NCI-H1694 treated with DMSO at 0.1 percent for 48 hours (cell line): ENCODE results near the gene TLL2.

ENCODE experiments used
- DNase-seq: peaks from one replicate; lab custom pipeline; 2025; lab: John Stamatoyannopoulos, UW

TLL2 gene

DNA sequence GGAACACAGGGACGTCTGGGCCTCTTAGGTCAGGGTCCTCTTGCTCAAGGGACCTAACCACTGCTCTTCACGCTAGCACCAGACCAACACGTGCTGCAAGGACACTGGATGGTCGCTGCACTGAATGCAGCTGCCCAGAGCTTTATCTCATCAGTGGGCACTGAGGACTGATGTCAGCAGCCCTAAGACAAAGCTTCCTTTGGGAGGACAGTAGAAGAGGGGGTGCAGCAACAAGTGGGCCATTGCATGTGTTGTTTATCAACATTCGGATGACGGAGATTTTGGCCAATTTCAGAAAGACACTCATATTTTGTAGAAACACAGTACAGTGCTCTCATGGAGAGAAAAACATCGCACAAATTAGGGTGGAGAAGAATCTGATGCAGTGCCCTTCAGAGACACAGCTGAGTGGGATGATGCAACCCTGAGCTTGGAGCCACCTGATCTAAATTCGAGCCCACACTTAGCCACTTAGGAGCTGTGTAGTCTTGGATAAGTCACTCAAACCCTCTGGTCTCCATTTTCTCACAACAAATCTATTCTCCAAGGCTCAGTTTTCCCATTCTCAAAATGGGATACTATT, 156.6 kb downstream of the TLL2 start:
- DNase-seq = no peak

DNA sequence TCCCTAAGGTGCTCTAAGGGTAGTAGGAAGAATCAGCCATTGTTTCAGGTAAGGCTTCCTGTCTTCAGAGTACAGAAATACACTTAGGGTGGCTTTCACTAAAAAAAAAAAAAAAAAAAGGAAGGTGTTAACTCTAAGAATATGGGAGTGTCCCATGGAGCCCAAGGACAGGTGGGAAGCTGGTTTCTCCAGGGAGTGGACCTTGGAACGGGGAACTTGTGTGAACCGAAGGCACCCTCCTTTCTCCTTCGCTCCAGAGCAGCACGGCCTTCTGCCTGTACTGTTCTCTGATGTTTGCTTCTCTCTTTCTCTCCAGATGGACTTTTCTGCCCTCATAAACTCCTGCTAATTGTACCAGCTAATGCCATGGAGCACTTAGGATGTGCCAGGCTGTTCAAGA, 161.1 kb downstream of the TLL2 start:
- no peak for DNase-seq

DNA sequence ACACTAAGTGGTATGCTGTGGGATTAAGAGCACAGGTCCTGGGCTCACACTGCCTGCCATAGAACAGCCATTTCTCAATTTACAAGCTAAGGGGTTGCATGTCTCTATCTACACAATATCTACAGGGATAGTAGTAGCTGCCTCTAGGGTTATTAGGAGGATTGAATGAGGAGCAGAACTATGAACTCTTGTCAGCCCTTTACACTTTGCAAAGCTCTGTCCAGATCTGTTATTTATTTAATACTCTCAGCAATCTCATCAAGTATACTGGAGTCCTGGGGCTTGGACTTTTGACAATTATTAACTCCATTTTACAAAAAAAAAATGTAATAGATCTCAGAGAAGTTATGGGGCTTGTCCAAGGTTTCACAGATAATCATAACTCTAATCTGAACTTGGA, 161.7 kb downstream of the TLL2 start:
- no peak for DNase-seq

DNA sequence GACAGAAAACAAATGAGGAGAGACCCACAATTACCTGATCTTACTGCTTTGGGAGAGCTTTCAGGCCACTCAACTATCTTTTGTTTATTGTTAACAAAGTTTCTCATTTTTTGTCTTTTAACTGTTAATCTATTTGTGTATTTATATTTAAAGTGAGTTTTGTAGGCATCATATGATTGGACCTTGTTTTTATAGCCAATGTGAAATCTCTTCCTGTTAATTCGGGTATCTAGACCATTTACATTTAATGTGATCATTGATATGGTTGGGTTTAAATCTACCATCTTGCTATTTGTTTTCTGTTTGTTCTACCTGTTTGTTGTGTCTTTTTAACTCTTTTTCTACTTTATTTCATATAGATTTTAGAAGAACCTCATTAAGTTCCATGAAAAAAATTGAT, 167.4 kb downstream of the TLL2 start:
- DNase-seq = no peak

DNA sequence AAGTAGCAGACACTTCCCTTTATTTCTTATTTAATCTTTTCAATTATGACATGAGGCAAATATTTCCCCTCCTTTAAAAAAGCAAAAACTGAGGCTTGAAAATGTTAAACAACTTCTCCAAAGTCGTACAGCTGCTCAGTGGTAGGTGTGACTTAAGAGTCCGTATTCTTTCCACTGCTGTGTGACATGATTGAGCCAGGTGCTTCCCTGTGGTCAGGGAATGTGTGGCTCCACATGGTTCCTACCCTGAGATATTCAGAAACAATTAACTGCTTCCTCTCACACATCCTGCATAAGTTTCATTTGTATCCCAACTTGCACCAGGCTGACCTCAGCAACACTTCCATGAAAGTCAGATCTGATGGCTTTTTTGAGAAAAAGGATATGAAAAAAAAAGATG, 168.5 kb downstream of the TLL2 start:
- DNase-seq = no peak

DNA sequence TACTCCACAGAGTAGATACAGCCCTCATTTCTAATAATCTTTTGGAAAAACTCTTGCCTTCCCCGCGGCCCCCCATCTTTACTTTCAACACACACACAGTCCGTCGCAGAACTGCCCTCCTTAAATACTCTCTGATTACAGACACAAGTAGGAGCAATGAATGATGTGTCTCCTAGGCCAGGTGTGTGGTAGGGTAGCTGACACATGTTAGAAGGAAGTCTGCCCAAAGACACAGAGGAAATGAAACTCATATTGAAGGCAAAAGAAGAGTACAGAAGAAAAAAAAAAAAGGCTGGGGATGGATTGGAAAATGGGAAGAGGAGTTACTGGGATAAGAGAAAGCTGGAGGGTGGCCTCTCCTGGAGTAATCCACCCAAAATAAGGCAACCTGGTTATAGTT, 169.5 kb downstream of the TLL2 start:
- DNase-seq = no peak

DNA sequence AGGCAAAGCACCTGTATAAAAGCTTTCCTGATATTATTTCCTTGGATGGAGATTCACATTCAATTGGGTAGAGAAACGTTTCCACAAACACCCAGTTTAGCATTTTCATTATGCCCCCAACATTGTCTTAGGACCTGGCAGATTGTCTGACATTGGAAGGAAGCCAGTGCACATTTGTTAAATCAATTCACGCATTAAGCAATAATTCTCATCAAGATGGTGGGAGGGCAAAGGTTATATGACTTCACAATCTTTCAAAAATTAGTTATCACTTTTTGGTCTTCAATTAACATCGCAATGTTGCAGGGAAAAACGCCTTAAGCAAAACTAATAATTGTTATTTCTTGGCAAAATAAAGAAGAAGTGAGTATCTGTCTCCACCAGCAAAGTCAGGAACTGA, 171.3 kb downstream of the TLL2 start:
- no peak for DNase-seq

DNA sequence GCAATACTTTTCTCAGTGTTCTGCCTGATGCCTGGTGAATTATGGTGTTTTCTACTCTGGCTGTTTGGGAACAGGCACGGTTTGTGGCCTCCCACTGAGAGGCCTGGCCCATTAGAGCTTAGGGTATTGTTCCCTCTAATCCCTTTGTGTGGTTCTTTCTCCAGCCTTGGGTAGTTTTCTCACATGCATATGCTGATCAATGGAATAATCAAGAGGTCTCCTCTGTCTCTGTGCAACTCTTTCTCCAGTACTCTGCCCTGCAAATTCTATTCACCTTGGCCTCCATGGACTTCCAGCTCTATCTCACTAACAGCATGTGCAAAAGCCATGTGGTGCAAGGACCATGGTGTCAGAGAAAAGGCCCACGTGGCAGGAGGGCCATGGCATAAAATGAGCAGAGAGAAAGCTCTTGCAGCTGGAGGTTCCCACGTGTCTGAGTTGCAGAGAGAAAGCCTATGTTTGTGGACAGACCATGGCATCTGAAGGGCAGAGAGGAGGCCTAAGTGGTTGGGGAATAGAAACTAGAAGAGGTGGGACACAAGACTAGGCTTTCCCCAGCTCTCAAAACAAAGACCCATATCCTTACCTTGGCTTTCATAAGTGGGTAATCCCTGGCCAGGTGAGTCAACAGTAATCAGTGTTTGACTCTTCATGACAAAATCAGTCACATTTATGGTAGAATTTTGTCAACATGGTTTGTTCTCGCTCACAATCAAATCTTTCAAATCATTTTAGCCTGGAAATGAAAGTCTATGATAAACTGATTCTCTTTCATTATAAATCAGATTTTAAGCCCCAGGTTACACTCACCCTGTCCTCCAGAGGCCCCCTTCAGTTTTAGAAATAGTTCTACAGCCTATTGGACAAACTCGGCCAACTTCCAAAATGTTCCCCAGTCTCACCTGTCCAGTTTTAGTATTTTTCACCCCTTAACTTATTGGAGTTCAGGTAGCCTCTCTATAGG, 172.2 kb downstream of the TLL2 start:
- DNase-seq = no peak

DNA sequence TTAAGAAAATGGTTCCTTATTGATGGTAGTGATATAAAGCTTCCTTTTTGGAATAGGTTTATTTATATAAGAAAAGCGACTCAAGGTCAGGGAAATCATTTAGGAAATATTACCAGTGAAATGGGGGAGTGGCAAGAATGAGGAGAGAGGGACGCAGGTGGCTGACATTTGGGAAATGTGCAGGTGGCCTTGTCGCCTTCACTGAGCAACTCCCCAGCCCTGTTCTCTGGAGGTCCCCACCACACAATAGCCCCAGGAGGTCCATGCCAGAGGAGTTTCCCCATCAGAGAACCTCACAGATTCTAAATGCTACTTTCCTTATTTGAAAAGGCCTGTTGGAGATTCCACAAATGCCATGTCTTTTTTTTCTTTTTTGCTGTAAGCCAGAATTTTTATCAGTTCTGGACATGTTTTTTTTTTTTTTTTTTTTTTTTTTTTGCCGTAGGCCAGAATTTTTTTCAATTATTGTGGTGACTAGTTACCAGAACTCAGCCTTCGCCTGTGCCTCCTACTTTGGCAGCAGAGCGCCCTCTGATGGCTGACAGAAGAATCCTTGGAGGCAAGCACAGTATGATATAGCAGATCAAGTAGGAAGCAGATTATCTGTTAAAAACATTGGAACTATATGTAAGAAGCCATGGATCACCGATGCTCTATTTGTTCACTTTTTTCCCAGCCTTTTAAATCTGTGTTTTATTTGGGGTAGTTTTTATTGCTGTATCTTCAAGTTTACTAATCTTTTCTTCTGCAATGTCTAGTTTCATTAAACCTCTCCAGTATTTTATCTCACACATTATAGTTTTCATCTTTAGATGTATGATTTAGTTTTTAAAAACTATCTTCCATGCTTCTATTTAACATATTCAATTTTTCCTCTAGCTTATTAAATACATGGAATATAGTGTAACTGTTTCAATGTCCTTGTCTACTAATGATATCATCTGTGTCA, 173.5 kb downstream of the TLL2 start:
- DNase-seq = peak; percentile 68

DNA sequence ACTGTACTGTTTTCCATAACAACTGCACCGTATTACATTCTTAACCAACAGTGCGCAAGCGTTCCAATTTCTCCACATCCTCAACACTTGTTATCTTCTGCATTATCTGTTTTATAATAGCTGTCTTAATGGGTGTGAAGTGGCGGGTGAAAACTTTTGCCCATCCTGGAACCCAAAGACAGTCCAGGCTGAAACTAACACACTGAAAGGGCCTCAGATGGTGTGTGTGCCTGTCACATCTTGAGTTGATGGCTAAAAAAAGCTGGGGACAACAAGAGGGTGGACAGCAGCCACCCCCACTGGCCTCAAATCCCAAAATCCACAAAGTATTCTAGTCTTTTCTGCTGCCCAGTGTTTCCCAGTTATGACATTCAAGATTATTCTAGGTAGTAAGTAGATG, 174.3 kb downstream of the TLL2 start:
- DNase-seq = no peak

DNA sequence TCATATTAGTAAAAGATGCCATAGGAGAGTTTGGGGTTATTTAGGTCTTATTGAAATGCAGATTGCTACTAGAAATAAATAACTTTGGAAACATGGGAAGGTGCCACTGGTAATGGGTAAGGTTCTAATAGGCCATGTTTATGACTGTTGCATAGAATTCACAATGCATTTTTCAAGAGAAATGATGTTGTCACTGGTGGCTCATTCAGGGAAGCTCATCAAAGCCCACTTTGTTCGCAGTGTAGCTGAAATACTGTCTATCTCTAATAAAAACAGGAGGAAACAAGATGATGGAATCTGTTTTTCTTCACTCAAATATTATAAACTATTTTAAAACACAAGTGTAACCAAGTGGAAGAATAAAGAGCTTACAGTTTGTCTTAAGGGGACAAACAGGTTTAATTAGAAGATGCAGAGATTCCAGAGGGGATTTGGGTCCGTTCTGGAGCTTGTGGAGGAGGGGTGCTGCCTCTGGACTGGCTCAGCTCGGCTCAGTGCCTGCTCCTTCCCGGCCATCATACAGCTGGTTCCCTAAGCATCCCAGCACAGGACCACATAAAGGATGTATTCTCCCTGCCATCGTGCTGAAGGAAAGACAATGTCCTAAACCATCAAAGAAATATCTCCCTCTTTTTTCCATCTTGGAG, 175.3 kb downstream of the TLL2 start:
- no peak for DNase-seq

DNA sequence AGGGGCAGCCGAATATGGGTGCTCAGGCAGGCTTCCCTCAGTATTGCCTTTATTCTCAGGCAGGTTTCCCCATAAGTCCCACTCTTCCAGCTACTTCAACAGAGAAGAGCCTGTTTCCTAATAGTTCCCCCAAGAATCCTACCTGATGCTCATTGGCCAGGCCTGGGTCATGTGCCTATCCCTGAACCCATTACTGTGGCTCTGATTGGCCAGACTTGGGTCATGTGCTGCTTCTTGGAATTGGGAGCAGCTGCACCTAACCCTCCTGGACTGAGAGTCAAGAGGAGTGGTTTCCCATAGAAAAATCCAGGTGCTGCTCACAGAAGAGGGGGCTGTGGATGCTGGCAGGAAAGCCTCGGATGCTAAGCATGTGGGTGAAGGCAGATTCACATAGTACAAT, 176.6 kb downstream of the TLL2 start:
- DNase-seq = no peak

DNA sequence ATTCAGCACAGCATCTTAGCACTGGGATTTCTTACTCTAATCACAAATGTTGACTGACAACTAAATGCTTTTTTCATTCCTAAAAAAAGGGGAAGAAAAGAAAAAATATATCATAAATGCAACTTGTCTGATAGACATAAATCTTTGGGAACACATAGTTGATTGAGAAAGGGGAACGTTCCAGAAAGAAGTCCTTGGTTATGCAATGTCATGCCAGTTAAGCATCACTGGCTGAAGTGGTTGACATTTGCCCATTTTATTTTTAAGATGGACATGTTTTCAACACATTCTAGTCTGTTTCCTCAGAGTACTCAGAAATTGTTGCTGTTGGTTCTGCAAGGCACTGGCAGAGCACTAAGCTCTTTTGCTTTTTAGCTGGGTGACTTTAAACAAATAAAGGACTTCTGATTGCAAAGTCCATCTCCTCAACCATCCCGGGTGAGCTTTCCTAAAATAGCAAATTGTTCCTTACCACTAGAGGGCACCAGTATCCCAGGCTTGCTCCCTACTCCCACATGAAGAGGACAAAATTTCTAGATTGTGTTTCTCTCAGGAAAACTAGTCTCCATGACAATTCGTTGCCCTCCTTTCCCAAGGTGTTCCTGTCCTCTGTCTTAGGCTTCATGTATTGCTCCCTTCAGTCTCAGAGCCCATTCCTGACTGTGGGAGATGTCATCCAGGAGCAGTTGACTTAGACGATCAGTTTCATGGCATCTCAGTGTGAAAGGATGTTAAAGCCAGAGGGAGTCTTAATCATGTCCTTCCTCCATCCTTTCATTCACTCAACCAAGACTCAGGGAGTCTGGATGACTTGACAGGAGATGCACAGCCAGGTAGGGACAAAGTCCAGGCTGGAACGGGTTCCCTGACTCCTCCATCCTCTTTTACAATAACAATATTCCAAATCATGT, 178.9 kb downstream of the TLL2 start:
- peak; percentile 30 for DNase-seq

DNA sequence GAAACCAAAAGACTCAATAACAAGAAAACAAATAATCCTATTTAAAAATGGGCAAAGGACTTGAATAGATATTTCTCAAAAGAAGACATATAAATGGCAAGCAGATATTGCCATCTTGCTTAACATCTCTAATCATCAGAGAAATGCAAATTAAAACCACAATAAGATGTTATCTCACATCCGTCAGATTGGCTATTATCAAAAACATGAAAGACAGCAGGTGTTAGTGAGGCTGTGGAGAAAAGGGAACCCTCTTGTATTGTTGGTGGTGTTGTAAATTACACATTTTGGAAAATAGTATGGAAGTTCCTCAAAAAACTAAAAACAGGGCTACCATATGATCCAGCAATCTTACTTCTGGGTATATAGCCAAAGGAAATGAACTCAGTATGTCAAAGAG, 180.6 kb downstream of the TLL2 start:
- no peak for DNase-seq

DNA sequence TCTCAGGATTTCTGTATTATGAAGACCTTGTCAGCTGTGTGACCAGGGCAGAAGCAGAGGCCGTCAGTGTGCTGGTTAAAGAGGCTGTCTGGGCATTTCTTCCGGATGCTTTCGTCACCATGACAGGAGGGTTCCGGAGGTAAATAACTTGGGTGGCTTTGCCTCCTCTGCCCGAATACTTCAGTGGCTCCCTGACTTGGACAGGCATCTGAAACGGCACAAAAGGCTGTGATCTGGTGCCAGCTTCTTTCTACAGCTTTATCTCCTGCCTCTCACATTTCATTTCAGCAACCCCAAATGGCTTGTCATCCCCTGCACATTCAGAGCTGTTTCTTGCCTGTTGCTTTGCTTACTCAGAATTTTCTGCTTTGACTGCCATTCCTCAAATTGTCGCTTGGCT, 186.3 kb downstream of the TLL2 start:
- no peak for DNase-seq

DNA sequence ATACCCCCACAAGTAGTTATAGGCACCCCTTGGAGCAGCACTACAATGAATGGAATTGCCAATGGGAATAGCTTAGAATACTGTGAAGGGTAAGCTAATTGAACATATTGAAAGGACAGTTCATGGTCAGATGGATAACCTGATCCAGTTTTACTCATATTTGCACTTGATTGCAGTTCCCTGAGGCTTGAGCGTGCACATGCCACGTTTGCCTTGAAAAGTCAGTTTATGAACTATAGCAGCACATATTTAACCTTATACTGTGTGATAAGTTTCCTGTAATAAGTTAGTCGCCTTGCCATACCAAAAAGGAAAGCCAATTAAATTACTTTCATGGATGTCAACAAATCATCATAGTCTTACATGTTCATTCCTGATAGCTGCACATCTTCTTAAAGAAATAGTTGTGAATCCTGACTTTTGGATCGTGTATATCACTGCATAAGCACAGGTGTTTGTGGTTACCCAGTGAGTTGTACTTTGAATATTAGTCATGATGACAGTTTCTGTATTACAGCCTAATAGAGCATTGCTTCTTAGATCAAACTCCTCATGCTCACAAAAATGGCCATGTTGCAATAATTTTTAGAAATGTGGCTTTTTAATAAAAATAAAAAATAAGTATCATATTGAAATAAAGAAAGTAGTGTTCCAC, 187.9 kb downstream of the TLL2 start:
- no peak for DNase-seq

DNA sequence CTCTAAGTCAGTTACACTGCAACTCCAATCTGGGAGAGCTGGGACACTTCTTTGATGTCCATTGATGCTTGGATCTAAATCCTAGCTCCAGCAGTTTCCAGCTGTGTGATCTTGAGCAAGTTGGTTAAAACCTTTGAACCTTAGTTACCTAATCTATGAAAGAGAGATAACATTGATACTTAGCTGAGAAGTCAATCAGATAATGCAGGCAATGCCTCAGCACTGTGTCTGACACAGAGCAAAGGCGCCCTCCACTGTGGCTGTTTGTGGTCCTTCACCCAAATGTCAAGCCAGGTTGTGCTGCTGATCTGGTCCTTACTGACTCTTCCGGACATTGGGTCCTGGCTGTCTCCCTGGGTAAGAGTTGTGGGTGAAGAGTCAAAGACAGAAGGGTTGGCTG, 189.3 kb downstream of the TLL2 start:
- DNase-seq = no peak

DNA sequence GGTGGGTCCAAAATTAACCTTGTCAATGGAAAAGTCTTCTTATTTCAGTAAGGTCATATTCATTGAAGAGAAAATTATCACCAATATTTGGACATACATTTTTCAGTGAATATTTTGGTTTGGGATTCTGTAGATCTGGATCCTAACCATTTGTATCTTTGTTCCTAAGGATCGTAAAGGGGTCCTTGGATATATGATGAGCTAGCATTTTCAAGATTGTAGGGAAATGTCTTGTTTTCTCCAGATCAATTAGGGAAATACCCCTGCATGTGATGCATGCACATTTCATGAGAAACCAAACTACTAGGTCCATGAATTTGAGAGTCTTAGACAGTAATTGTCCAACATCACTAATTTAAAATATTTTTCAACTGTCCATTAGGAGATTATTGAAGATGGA, 191.5 kb downstream of the TLL2 start:
- no peak for DNase-seq

DNA sequence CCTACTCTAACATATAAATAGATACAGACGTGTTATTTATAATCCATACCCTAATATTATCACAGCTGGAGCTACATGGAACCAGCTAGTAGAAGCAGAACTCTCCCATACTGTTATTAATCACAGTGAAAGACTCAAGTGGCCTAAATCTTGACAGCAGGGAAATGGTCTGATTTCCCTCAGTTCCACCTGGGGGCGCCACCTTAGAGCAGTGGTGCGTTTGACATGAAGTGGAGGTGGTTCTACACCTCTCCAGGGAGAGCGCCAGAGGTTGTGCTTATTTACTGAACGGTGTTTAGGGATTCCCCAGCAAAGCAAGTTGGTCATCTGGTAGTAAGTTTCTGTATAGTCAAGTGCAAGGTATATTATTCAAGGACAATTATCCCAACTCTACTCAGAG, 191.9 kb downstream of the TLL2 start:
- DNase-seq = no peak

DNA sequence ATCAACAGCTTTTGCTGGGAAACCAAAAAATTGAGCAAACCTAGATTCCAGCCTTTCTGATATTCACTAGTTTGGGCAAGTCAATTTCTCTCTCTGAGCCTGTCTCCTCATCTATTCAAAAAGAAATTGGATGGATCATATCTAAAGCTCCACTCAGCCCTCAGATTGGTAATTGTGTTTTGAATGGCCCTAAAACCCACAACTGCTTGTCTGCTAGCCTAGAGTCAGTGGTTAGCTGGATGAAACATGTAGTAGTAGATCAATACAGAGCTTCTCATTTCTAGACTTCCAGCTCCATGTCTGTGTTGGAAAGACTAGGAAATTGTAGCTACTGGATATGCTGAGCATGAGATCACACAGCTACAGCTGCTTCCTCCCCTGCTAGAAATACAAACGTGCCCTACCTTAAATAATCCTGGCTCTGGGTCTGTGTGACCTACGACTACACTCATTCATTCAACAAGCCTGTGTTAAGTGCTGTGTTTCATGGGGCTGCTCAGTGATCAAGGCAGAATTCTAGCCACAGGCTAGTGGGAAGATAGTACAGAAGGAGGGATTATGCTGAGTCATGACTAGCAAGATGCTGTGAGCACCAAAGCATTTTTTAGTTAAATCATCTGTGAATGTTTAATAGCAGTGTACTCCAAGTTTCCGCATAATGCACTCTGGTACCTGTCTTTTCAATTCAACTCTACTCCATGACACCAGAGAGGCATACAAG, 193.8 kb downstream of the TLL2 start:
- peak; percentile 22 for DNase-seq
